HEK293 (cell line): ENCODE measurements around the gene FAM117B.
"Not testable (repeated sequence)": the region's sequence is repeated elsewhere in the genome, so short reads cannot be mapped to it uniquely, and the experiment has no call there.

Experiments
- ELK4 ChIP-seq: IDR thresholded peaks from 2 replicates; pipeline ENCODE4 v1.6.1; 2011; ENCODE audit warnings: mild to moderate bottlenecking, low read depth, low read length, borderline replicate concordance
- IKZF3 ChIP-seq: fragments of 450-650 bp; IDR thresholded peaks from 2 replicates; pipeline ENCODE4 v1.5.0; 2018; ENCODE audit warnings: missing biosample characterization, mild to moderate bottlenecking, missing genetic modification characterization, moderate library complexity
- KLF17 ChIP-seq: fragments of 450-650 bp; formaldehyde crosslinking; IDR thresholded peaks from 2 replicates; pipeline ENCODE4 v1.5.1; 2016; ENCODE audit warnings: missing biosample characterization, missing genetic modification characterization
- ZBTB49 ChIP-seq: fragments of 450-650 bp; formaldehyde crosslinking; IDR thresholded peaks from 2 replicates; pipeline ENCODE4 v1.5.1; 2016; ENCODE audit warnings: missing biosample characterization, missing genetic modification characterization, low read depth
- ZNF24 ChIP-seq: fragments of 450-650 bp; formaldehyde crosslinking; IDR thresholded peaks from 2 replicates; pipeline ENCODE4 v1.5.1; 2016; ENCODE audit warnings: missing biosample characterization, missing genetic modification characterization
- ZNF510 ChIP-seq: fragments of 450-650 bp; formaldehyde crosslinking; IDR thresholded peaks from 2 replicates; pipeline ENCODE4 v1.5.1; 2018; ENCODE audit warnings: mild to moderate bottlenecking, missing genetic modification characterization, missing biosample characterization; ENCODE audit not compliant: insufficient replicate concordance
- ZNF561 ChIP-seq: fragments of 450-650 bp; IDR thresholded peaks from 2 replicates; pipeline ENCODE4 v1.5.1; 2018; ENCODE audit warnings: missing biosample characterization, missing genetic modification characterization, borderline replicate concordance
- ZNF624 ChIP-seq: fragments of 450-650 bp; formaldehyde crosslinking; IDR thresholded peaks from 2 replicates; pipeline ENCODE4 v1.5.1; 2017; ENCODE audit warnings: missing biosample characterization, missing genetic modification characterization
- TF ChIP-seq, protein P1 (sequence below): fragments of 450-650 bp; formaldehyde crosslinking; IDR thresholded peaks from 2 replicates; pipeline ENCODE4 v1.5.1; 2016; ENCODE audit warnings: missing biosample characterization, missing genetic modification characterization
- TF ChIP-seq, protein P2 (sequence below): fragments of 450-650 bp; formaldehyde crosslinking; IDR thresholded peaks from 2 replicates; pipeline ENCODE4 v1.5.1; 2016; ENCODE audit warnings: missing biosample characterization, missing genetic modification characterization

DNA sequence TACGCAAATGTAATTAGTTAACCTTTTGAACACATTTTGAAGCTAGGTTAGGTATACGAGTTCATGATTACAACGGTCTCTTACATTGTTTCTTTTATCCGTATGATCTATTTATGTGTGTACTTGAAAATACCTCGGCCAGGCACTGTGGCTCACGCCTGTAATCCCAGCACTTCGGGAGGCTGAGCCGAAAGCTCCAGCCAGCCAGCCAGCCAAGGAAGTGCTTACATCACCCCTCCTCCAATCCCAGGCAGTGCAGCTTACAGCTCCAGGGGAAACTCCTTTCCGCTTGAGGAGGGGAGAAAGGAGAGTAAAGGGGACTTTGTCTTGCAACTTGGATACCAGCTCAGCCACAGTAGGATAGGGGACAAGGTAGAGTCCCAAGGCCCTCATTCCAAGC lies 171.1 kb downstream of the FAM117B start:
- TF ChIP-seq ZNF510 (tag by site-specific recombination); ZNF24; IKZF3; ZBTB49 (tag by site-specific recombination); ELK4; ZNF624; KLF17 (tag by site-specific recombination); ZNF561 (tag by site-specific recombination): not testable (repeated sequence)
- TF ChIP-seq, protein P1, sequence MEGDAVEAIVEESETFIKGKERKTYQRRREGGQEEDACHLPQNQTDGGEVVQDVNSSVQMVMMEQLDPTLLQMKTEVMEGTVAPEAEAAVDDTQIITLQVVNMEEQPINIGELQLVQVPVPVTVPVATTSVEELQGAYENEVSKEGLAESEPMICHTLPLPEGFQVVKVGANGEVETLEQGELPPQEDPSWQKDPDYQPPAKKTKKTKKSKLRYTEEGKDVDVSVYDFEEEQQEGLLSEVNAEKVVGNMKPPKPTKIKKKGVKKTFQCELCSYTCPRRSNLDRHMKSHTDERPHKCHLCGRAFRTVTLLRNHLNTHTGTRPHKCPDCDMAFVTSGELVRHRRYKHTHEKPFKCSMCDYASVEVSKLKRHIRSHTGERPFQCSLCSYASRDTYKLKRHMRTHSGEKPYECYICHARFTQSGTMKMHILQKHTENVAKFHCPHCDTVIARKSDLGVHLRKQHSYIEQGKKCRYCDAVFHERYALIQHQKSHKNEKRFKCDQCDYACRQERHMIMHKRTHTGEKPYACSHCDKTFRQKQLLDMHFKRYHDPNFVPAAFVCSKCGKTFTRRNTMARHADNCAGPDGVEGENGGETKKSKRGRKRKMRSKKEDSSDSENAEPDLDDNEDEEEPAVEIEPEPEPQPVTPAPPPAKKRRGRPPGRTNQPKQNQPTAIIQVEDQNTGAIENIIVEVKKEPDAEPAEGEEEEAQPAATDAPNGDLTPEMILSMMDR (tag by site-specific recombination): not testable (repeated sequence)
- TF ChIP-seq, protein P2, sequence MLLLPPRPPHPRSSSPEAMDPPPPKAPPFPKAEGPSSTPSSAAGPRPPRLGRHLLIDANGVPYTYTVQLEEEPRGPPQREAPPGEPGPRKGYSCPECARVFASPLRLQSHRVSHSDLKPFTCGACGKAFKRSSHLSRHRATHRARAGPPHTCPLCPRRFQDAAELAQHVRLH (tag by site-specific recombination): not testable (repeated sequence)
